AG04450 (cell line): ENCODE measurements around the gene GPC5. TPM values are rescaled to one million over a fixed set of nuclear protein-coding genes. Genes with fewer than 3 reads are reported as not detected.

Experiments used
- CTCF ChIA-PET: fragments of 300-600, 350-600 bp; formaldehyde crosslinking; extraction: SDS; loops from one replicate; lab custom pipeline; 2022; ENCODE audit warnings: antibody characterized with exemption, inconsistent platforms; lab: Charles Lee
- POLR2A ChIA-PET: fragments of 350-600 bp; formaldehyde crosslinking; extraction: SDS; loops from one replicate; lab custom pipeline; 2021; ENCODE audit warnings: antibody characterized with exemption, inconsistent platforms; lab: Yijun Ruan, JAX
- DNase-seq: peaks from one replicate; pipeline ENCODE4 v3.0.0-alpha.2; 2011; ENCODE audit warnings: low read depth, low spot score
- H3K27ac ChIP-seq: one replicate; pipeline ENCODE4 v1.5.1; 2012; ENCODE audit warnings: low read depth, low read length, control low read depth
- H3K27me3 ChIP-seq: one replicate; pipeline ENCODE4 v1.6.0; 2012; ENCODE audit warnings: low read length; ENCODE audit not compliant: control insufficient read depth, insufficient read depth
- H3K4me3 ChIP-seq: 2 replicates; pipeline ENCODE4 v1.5.1; 2011; ENCODE audit warnings: mild to moderate bottlenecking, low read depth, low read length, control low read depth
- H3K9me3 ChIP-seq: 2 replicates; pipeline ENCODE4 v1.5.1; 2012; ENCODE audit warnings: low read length; ENCODE audit not compliant: control insufficient read depth, insufficient read depth
- CTCF ChIP-seq: IDR thresholded peaks from 2 replicates; pipeline ENCODE4 v1.5.1; 2011; ENCODE audit warnings: low read depth, low read length, control low read depth, inconsistent platforms
- polyA plus RNA-seq: library from polyadenylated mRNA; depleted of rRNA; stranded (reverse); fragments of >200 nt; gene quantifications from 2 replicates; pipeline ENCODE4 v1.2.3, GENCODE V29; 2011

GPC5 gene
- polyA plus RNA-seq, 1 experiment, result 3.6 TPM

- Histone ChIP-seq H3K27me3 (no peaks in the 10 kb centered on the region), H3K4me3 (no peak overlapping the region), H3K27ac (no peak overlapping the region), H3K9me3 (no peaks in the 10 kb centered on the region)
- CTCF ChIA-PET, result interaction anchor here (0.6 kb wide), 1 partner anchor 1167 kb away, joined by 8 read pairs; no protein-coding TSS in a partner anchor
- no peak for TF ChIP-seq CTCF
- no peak for DNase-seq
- POLR2A ChIA-PET, result no interaction called here
Measured at GRCh38 chr13:92103689-92104153, 705.3 kb downstream of the GPC5 start.

- TF ChIP-seq CTCF, result no peak
- CTCF ChIA-PET, result no interaction called here
- Histone ChIP-seq H3K27me3 (no peaks in the 10 kb centered on the region), H3K27ac (no peak overlapping the region), H3K4me3 (no peak overlapping the region), H3K9me3 (no peaks in the 10 kb centered on the region)
- no peak for DNase-seq
- POLR2A ChIA-PET, result no interaction called here
Measured at GRCh38 chr13:92122186-92122853, 723.9 kb downstream of the GPC5 start.

GRCh38 chr13:92126399-92126798 lies 728.0 kb downstream of the GPC5 start:
- ChIA-PET CTCF (no interaction called here), POLR2A (no interaction called here)
- no peaks in the 10 kb centered on the region for H3K27me3 ChIP-seq
- no peak for TF ChIP-seq CTCF
- H3K4me3 ChIP-seq, result no peak overlapping the region
- DNase-seq, result no peak
- no peak overlapping the region for H3K27ac ChIP-seq
- H3K9me3 ChIP-seq, result no peaks in the 10 kb centered on the region

- CTCF ChIA-PET, result no interaction called here
- no peak for DNase-seq
- no peak for TF ChIP-seq CTCF
- POLR2A ChIA-PET, result no interaction called here
- no peaks in the 10 kb centered on the region for H3K27me3 ChIP-seq
- H3K4me3 ChIP-seq, result no peak overlapping the region
- H3K27ac ChIP-seq, result no peak overlapping the region
- no peaks in the 10 kb centered on the region for H3K9me3 ChIP-seq
Measured at GRCh38 chr13:92135509-92135908, 737.1 kb downstream of the GPC5 start.

- Histone ChIP-seq H3K9me3 (no peaks in the 10 kb centered on the region), H3K27me3 (no peaks in the 10 kb centered on the region), H3K27ac (no peak overlapping the region), H3K4me3 (no peak overlapping the region)
- no peak for TF ChIP-seq CTCF
- DNase-seq, result no peak
- POLR2A ChIA-PET, result no interaction called here
- CTCF ChIA-PET, result interaction anchor here (0.7 kb wide), 1 partner anchor 200 kb away, joined by 3 read pairs; no protein-coding TSS in a partner anchor
Measured at GRCh38 chr13:92136449-92137155, 738.2 kb downstream of the GPC5 start.
